ENCODE results near the gene FAM89A. TPM values are rescaled to one million over a fixed set of nuclear protein-coding genes. Genes with fewer than 3 reads are reported as not detected.

FAM89A gene
- total RNA-seq, 1 donor from 2014 or later = 16.0 TPM

- no peak overlapping the region for H3K27ac Mint-ChIP-seq (ENCODE audit: unreplicated experiment)
- H3K4me3 Mint-ChIP-seq = no peak overlapping the region
- peaks cover 54% of the 10 kb centered on the region for H3K36me3 Mint-ChIP-seq (ENCODE audit: low read depth)
- no peaks in the 10 kb centered on the region for H3K27me3 Mint-ChIP-seq (ENCODE audit: low read depth)
- DNase-seq (ENCODE audit: low read depth, low spot score) = no peak
- H3K4me1 Mint-ChIP-seq = no peaks in the 10 kb centered on the region
- peaks cover 21% of the 10 kb centered on the region for H3K9me3 Mint-ChIP-seq
- no peak for TF ChIP-seq CTCF (conservative IDR thresholded peaks at IDR 0.05)
These were observed 39.4 kb downstream of the FAM89A start for GRCh38 chr1:231000639-231001038.

GRCh38 chr1:231000201-231000600 lies 39.9 kb downstream of the FAM89A start:
- H3K9me3 Mint-ChIP-seq = peaks cover 17% of the 10 kb centered on the region
- H3K4me1 Mint-ChIP-seq = no peaks in the 10 kb centered on the region
- DNase-seq (ENCODE audit: low read depth, low spot score) = no peak
- no peak overlapping the region for H3K4me3 Mint-ChIP-seq
- H3K27me3 Mint-ChIP-seq (ENCODE audit: low read depth) = no peaks in the 10 kb centered on the region
- H3K36me3 Mint-ChIP-seq (ENCODE audit: low read depth) = peaks cover 50% of the 10 kb centered on the region
- no peak for TF ChIP-seq CTCF (conservative IDR thresholded peaks at IDR 0.05)
- no peak overlapping the region for H3K27ac Mint-ChIP-seq (ENCODE audit: unreplicated experiment)

- no peaks in the 10 kb centered on the region for H3K27me3 Mint-ChIP-seq (ENCODE audit: low read depth)
These were observed 45.2 kb downstream of the FAM89A start for GRCh38 chr1:230994860-230995259.

GRCh38 chr1:230992100-230992774 lies 47.8 kb downstream of the FAM89A start:
- no peak overlapping the region for H3K27ac Mint-ChIP-seq (ENCODE audit: unreplicated experiment)
- no peaks in the 10 kb centered on the region for H3K4me1 Mint-ChIP-seq
- no peak overlapping the region for H3K4me3 Mint-ChIP-seq
- TF ChIP-seq CTCF (conservative IDR thresholded peaks at IDR 0.05) = no peak
- DNase-seq (ENCODE audit: low read depth, low spot score) = no peak
- H3K27me3 Mint-ChIP-seq (ENCODE audit: low read depth) = no peaks in the 10 kb centered on the region
- H3K36me3 Mint-ChIP-seq (ENCODE audit: low read depth) = peaks cover 16% of the 10 kb centered on the region
- H3K9me3 Mint-ChIP-seq = no peaks in the 10 kb centered on the region

More at GRCh38 chr1:230994860-230995259, 45.2 kb downstream of the FAM89A start:
- Mint-ChIP-seq H3K27ac (ENCODE audit: unreplicated experiment) (no peak overlapping the region), H3K9me3 (no peaks in the 10 kb centered on the region), H3K4me1 (no peaks in the 10 kb centered on the region), H3K4me3 (no peak overlapping the region), H3K36me3 (ENCODE audit: low read depth) (peaks cover 29% of the 10 kb centered on the region)
- DNase-seq (ENCODE audit: low read depth, low spot score) = no peak
- no peak for TF ChIP-seq CTCF (conservative IDR thresholded peaks at IDR 0.05)

GRCh38 chr1:230987448-230987847 lies 52.6 kb downstream of the FAM89A start:
- Mint-ChIP-seq H3K9me3 (no peaks in the 10 kb centered on the region), H3K27ac (ENCODE audit: unreplicated experiment) (no peak overlapping the region), H3K36me3 (ENCODE audit: low read depth) (peaks cover 10% of the 10 kb centered on the region), H3K27me3 (ENCODE audit: low read depth) (no peaks in the 10 kb centered on the region), H3K4me1 (no peaks in the 10 kb centered on the region), H3K4me3 (no peak overlapping the region)
- TF ChIP-seq CTCF (conservative IDR thresholded peaks at IDR 0.05) = no peak
- DNase-seq (ENCODE audit: low read depth, low spot score) = no peak
